CD4-positive, alpha-beta T cell treated with Interleukin-10 for 1 hour (primary cell): ENCODE measurements around the gene SPRING1.

Experiments used
- DNase-seq: peaks from one replicate; pipeline ENCODE4 v3.0.0-alpha.2; 2020

SPRING1 gene

DNA sequence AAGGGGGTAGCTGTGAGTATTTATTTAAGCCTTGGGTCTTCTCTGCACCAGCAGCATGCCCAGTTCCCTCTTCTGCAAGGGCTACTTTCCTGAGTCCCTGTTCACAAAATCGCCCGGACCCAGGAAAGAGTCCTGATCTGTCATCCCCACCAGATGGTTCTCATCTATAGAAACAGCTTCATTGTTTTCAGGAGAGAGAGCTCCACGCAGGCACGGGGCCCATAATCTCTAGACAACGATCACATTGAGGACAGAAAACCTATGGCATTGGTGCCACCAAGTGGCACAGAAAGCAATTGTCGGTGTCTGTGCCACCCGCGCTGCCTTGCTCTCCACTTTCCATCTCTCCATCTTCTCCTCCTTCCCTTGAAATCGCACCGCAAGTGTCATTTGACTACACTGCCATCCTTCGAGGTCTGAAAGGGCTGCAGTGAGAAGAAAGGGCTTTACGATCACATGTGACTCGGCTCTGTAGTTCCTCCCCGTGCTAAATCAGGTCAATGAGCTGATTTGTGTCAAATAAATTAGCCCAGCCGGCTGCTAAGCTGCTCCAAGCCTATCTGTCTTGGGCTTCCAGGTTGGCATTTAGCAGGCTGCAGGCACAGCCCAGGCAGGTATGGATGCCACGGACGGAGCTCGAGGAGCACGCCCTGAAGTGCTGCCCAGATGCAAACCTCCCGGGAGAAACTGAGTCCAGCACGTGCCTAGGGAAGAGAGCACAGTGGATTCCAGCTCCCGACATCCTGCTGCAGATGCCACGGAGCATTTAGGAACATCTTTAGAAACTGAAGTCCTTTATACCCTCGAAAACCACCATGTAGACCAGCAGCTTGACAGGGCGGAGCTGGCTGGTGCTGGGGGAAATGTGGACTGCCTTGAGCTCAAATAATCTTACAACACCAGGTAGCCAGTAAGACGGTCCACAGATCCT lies 28.8 kb downstream of the SPRING1 start:
- peak; percentile 56 for DNase-seq

DNA sequence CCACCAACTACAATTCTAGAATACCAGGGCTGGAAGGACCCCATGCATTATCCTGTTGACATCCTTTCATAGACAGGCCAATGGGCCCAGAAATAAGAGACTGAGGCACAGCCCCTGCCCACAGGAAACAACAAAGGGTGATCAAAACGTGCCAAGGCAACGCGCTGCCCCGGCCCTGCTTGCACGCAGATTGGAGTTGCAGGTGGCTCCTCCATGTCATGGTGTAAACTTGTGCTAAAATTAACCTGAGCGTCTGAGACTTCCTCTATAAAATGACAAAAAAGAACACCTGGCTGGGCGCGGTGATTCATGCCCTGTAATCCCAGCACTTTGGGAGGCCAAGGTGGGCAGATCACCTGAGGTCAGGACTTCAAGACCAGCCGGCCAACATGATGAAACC lies 30.1 kb downstream of the SPRING1 start:
- DNase-seq, result no peak

DNA sequence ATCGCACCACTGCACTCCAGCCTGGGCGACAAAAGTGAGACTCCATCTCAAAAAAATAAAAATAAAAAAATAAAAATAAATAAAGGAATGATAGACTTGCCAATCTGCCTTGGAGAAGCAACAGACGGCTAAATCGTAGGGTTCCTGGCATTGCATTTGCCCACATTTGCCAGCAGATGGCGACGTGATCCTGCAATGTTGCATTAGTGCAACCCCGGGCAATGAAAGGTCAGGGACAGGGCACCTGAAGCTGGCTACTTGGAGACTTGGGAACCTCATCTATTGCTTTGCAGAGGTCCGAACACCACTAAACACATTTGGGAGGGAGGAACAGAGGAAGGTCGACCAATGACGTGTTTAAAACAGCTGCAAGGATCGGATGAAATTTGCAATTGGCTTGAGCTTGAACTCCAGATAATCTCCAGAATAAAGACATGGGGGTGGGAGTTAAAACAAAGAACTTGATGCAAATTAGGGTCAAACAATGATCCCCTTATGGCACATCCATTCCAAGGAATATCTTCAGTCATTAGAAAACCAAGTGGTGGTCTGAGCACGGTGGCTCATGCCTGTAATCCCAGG lies 34.6 kb downstream of the SPRING1 start:
- peak; percentile 66 for DNase-seq

DNA sequence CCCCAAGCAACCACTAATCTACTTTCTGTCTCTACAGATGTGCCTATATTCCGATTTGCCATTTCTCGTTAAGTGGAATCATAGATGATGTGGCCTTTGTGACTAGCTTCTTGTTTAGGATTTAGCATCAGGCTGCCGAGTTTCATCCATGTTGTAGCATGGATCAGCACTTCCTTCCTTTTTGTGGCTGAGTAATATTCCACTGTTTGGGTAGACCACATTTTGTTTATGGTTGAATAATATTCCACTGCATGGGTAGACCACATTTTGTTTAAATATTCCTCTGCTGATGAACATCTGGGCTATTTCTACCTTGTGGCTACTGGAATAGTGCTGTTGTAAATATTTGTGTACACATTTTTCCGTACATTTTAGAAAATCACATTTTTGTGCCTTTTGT lies 36.4 kb downstream of the SPRING1 start:
- no peak for DNase-seq

DNA sequence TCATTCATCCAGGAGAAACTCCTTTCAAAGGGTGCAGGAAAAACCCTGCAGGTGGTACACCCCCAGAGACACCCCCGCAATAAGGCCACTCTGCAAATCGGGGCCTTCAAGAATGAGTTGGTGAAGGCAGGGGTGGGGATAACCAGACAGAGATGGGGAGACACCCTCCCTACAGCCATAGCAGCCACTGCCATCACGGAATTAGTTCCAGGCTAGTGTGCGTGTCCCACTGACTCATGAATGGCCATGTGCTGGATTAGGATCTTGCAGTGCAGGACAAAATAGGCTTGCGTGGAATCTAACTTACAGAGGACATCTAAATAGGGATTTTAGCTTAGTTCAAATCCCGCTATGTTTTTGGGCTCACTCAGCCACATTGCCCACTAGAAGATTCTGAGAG lies 37.8 kb downstream of the SPRING1 start:
- no peak for DNase-seq

DNA sequence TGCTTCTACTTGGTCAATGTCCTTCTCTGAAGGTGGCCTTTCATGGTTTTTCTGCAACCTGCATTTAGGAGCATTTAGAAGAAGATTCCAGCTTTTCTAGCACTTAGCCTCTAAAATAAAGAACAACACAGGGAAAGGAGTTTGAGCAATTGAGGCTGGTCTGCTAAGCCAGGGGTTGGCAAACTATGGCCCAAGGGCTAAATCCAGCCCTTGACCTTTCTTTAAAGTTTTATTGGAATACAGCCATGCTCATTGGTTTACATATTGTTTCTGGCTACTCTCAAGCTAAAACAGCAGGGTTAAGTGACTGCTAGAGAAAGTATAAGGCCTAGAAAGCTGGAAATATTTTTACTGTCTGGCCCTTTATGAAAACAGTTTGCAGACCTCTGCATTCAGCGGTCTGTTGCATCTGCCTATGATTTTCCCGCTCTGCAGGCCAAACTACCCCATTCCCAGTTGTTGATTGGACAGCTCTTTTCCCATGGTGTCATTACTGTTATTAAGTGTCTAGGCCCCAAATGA lies 39.3 kb downstream of the SPRING1 start:
- no peak for DNase-seq

DNA sequence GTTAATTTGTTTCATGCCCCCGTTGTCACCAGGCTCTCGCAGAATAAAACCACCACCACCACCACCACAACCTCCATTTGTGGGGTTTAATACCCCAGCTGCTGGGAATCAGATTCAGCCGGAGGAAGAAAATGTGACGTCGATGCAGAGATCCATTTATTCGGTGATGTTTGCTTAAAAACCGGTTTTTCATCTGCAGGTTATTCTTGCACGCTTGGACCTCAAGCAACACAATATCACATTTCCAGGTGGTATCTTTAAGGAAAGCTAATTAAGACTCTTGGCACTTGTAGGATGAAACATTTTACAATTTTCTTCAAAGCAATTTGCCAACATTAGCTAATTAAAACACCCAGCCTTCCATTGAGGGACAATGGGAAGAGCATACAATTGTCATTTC lies 39.8 kb downstream of the SPRING1 start:
- DNase-seq, result no peak

DNA sequence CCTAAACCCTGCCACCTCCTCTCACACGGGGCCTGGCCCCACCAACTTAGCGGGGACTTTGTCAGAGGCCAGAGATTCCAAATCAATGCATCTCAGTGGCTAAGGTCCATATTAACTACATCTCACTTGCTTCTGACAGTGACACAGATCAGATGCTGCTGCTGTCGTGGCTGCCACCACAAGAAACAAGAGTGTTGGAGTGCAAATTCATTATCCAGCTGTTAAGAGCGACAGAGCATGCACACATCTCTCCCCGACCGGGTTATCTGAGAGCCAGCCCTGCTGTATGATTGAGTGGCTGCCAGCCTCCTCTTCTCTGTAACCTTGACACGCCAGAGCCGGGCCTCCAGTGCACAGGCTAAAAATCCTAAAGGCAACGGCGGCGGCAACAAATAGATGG lies 40.2 kb downstream of the SPRING1 start:
- DNase-seq, result no peak

DNA sequence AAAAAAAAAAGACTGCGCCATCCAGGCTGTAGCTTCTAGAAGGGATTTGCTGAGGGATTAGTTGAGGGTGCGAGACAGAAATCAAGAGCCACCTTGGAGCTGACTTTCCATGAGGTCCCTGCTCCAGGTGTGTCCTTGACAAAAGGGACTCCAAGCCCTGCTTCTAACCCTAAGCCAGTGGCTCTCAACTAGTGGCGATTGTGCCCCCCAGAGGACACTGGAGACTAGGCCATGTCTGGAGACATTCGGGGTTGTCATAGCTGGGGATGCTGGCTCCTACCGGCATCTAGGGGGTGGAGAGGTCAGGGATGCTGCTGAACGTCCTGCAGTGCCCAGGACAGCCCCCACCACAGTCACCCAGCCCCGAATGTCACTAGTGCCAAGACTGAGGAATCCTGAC lies 40.6 kb downstream of the SPRING1 start:
- no peak for DNase-seq

DNA sequence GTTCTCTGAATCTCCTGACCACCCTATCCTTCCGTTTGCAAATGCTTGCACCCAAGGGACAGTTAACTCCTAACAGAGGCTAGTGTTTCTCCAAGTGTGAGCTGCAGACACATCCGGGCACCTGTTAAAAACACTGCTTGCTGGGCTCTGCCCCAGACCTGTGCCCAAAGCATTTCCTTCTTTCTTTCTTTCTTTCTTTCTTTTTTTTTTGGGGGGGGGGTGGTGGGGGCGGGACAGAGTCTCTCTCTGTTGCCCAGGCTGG lies 42.5 kb downstream of the SPRING1 start:
- no peak for DNase-seq

DNA sequence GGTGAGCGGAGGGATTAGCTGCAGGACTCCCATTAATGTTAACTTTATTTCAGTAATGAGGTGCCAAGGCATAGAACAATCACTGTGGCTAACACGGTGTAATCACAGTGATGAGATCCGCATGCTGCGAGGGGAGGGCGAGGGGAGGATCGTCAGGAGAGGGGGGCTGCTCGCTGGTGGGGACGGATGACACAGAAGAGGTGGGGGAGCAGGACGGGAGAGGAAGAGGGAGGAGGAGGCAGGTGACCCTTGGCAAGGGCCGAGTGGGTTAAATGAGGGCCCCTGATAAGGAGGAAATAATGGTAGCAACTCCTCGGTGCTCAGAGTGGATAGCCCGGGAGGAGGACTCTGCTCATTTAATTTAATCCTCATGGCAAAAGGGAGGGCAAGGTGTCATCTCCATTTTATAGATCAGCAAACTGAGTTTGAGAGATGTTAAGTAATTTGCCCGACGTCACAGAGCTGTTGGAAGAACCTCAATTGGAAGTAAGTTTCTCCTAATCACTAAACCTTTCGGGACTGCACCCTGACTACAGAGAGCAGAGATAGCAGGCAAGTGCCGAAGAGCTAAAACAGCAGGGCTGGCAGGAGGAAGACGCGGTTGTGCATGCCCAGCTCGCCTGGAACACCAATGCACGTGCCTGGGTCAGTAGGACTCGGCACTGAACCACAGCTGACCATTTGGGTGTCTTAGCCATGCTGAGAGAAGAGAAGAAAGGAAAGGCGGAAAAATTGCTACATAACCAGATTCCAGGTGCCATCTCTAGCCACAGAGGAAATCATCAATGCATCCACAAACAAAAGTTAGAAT lies 43.0 kb downstream of the SPRING1 start:
- no peak for DNase-seq

DNA sequence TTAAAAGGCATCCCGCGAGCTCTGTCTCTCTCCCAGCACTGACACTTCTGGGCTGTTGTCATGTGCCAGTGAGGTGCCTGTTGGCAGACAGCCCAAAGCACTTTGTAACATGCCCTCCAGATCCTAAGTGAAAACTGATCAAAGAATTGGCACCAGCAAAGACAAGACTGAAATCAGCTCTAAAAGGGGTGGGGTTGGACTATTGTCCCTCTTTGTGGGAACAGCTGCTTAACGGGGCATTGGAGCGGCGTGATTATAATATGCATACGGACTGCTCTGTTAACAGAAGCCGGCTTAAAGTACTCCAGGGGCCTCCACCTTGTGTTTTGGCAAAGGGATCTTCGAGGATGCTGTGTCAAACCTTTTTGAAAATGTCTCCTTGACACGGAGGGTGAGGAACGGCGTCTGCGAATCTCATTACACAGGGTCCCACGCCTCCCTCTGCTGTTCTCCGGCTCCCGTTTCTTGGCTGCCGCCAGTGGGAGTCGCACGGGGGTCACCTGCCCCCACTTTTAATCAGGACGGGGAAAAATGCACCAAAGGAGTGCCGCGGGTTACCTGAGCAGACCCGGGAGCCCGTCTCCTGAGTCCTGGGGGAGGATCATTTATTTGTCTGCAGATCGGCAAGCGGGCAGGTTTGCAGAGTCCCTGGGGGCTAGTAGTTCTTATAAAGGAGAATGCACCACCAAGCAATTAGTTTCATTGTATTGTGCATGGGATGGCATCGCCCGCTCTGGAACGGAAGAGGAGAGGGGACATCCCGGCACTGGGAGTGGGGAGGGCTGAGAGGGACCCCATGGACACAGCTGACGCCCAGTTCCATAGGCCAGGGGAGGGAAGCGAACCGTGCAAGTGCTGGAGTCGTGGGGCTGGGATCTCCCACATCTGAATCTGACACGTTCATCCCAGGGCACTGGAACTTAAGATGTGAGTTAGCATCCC lies 44.3 kb downstream of the SPRING1 start:
- DNase-seq, result no peak

DNA sequence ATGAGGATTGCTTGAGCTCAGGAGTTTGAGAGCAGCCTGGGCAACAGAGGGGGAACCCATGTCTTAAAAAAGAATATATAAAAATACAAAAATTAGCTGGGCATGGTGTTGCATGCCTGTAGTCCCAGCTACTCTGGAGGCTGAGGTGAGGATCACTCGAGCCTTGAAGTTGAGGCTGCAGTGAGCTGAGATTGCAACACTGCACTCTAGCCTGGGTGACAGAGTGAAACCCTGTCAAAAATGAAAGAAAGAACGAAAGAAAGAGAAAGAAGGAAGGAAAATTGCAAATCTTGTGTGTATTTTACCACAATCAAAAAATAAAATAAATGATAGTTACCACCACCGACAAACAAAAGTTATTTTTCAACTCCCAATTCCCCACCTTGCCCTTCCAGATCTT lies 45.3 kb downstream of the SPRING1 start:
- no peak for DNase-seq

DNA sequence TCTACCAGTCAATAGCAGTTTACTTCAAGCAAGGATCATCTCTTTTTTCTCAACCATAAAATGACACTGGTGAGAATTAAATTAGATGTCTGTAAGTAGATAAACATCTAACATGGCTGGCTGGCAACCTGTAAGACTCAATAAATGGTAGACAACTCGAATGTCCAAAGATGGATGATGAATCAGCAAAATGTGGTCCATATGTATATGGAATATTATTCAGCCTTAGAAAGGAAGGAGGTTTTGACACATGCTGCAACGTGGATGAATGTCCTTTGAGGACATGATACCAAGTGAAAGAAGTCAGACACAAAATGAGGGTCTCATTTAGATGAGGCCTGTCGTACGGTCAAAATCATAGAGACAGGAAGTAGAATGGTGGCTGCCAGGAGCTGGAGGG lies 46.2 kb downstream of the SPRING1 start:
- DNase-seq, result no peak

DNA sequence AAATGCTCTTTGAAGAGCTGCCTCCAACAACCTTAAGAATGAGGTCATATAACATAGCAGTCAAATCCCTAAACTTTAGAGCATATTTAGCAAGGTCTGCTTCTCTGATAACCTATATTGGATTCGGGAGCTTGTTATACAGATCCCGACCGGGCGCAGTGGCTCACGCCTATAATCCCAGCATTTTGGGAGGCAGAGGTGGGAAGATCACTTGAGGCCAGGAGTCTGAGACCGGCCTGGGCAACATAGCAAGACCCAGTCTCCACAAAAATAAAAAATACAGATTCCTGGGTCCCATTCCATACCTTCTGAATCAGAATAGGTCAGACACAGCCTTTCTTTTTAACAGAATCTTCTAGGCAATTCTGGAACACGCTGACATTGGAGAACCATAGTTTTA lies 46.7 kb downstream of the SPRING1 start:
- no peak for DNase-seq

DNA sequence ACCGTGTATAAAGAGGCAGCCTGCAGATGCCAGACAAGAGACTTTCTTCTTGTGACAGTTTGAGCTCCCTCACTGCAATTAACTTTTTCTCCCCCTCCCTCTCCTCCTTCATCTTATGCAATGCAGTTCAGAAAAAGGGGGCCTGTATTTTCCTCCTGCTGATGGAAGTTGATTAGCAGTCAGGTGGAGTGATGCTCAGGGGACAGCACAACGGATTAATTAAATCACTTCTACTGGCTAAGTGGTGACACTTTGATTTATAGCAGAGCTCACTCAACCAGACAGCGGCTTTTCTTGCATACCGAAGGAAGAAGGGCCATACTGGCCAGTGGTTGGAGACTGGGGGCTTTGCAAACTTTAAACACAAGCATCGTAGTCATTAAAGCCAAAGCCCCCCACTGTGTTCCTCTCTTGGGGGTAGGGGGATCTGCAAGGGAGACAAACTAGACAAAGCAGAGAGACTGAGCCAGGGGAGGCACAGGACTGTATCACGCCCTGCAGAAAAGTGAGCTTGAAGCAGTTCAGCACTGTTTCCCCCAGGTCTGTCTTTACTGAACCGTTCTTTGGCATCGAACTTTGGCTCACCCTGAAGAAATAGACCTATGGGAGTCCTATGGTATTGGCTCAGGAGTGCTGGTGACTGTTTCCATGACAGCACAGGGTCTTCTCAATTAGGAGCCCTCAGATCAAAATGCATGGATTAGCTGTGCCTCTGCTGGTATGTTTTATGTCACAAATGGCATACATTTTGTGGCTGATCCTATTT lies 47.7 kb downstream of the SPRING1 start:
- DNase-seq, result no peak

DNA sequence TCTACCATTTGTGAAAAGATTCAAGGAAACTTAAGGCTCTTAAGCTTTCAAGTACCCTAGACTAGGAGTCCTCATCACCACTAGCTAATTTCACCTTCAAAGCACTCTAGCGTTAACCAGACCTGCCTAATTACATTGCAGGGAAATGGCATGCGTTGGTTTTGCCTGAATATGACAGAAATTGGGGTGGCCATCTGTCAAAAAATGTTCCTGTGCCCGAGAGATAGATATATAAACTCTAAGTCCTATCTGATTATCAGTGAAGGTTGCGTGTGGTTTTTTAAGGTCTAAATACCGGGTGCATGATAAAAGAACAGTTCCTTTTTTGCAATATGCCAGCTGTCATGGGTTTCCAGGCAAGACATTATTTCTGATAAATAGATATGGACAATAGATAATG lies 48.3 kb downstream of the SPRING1 start:
- DNase-seq, result no peak
